Body of pancreas (tissue), 4 donors: ENCODE measurements around the gene COL4A4.

Experiments
- POLR2A ChIP-seq, 3 donors: fragments of 450-650 bp; IDR thresholded peaks; one replicate each; pipeline ENCODE4 v1.6.1; 2016; ENCODE audit warnings: antibody characterized with exemption in 3 of 3, mild to moderate bottlenecking in 2 of 3
- TF ChIP-seq, protein P1 (sequence below), 7 experiments: fragments of 450-650 bp in 4 of 7; fragments of 200-600 bp in 3 of 7; sonication (generic) in 3 of 7; IDR thresholded peaks; one replicate each; pipeline ENCODE4 v1.5.1; 2016 to 2019; ENCODE audit warnings: antibody characterized with exemption in 7 of 7

DNA sequence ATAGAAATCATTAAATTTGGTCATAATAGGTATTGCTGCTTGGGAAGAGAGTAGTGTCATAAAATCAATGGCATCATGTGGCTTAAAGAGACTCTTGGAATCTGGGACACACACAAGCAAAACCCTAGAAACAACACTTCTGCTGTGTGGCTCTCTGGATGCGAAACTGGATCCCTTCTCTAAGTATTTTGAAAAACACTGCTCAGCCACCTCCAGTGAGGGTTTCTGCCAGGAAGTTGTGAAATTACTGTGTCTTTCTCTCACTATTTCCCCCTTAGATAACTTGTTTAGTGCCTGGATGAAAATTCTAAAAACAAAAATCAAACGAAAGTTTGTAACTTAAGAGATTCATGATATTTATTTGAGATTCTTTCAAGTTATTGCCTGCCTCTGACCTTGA lies 164.3 kb downstream of the COL4A4 start:
- TF ChIP-seq, protein P1, sequence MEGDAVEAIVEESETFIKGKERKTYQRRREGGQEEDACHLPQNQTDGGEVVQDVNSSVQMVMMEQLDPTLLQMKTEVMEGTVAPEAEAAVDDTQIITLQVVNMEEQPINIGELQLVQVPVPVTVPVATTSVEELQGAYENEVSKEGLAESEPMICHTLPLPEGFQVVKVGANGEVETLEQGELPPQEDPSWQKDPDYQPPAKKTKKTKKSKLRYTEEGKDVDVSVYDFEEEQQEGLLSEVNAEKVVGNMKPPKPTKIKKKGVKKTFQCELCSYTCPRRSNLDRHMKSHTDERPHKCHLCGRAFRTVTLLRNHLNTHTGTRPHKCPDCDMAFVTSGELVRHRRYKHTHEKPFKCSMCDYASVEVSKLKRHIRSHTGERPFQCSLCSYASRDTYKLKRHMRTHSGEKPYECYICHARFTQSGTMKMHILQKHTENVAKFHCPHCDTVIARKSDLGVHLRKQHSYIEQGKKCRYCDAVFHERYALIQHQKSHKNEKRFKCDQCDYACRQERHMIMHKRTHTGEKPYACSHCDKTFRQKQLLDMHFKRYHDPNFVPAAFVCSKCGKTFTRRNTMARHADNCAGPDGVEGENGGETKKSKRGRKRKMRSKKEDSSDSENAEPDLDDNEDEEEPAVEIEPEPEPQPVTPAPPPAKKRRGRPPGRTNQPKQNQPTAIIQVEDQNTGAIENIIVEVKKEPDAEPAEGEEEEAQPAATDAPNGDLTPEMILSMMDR (IDR thresholded peaks at IDR 0.05): no peak
- TF ChIP-seq POLR2A (IDR thresholded peaks at IDR 0.05): no peak
